GM19099 (cell line): ENCODE data around the gene EML6.

Experiments
- POLR2A ChIP-seq: IDR thresholded peaks from 3 replicates; pipeline ENCODE4 v1.6.1; 2011; ENCODE audit warnings: low read depth; ENCODE audit not compliant: insufficient read length; ENCODE audit errors: extremely low read depth

EML6 gene

GRCh38 chr2:54803783-54804751 is 80.6 kb downstream of the EML6 start:
- TF ChIP-seq POLR2A: no peak

- TF ChIP-seq POLR2A: no peak
Measured at GRCh38 chr2:54805255-54805654, 81.8 kb downstream of the EML6 start.

- no peak for TF ChIP-seq POLR2A
Measured at GRCh38 chr2:54806975-54807374, 83.5 kb downstream of the EML6 start.

GRCh38 chr2:54808661-54809060 is 85.2 kb downstream of the EML6 start:
- TF ChIP-seq POLR2A: no peak

- TF ChIP-seq POLR2A: no peak
Measured at GRCh38 chr2:54809819-54810218, 86.4 kb downstream of the EML6 start.

- no peak for TF ChIP-seq POLR2A
Measured at GRCh38 chr2:54810246-54810645, 86.8 kb downstream of the EML6 start.

- no peak for TF ChIP-seq POLR2A
Measured at GRCh38 chr2:54813584-54813983, 90.1 kb downstream of the EML6 start.

GRCh38 chr2:54814389-54815147 is 91.1 kb downstream of the EML6 start:
- TF ChIP-seq POLR2A: no peak

- TF ChIP-seq POLR2A: no peak
Measured at GRCh38 chr2:54815148-54815539, 91.7 kb downstream of the EML6 start.

- TF ChIP-seq POLR2A: no peak
Measured at GRCh38 chr2:54818226-54818625, 94.8 kb downstream of the EML6 start.

- no peak for TF ChIP-seq POLR2A
Measured at GRCh38 chr2:54820558-54820957, 97.1 kb downstream of the EML6 start.

- TF ChIP-seq POLR2A: no peak
Measured at GRCh38 chr2:54824567-54824966, 101.1 kb downstream of the EML6 start.

- no peak for TF ChIP-seq POLR2A
Measured at GRCh38 chr2:54830546-54830945, 107.1 kb downstream of the EML6 start.

GRCh38 chr2:54831480-54831879 is 108.0 kb downstream of the EML6 start:
- no peak for TF ChIP-seq POLR2A

GRCh38 chr2:54834721-54835120 is 111.3 kb downstream of the EML6 start:
- TF ChIP-seq POLR2A: no peak

GRCh38 chr2:54836477-54836876 is 113.0 kb downstream of the EML6 start:
- TF ChIP-seq POLR2A: no peak
